Measurements from ENCODE around the gene GTF2IRD1.
"Not testable (repeated sequence)": the region's sequence is repeated elsewhere in the genome, so short reads cannot be mapped to it uniquely, and the experiment has no call there.

GRCh38 chr7:74437291-74437571, 16.5 kb upstream of the GTF2IRD1 start:
- TF ChIP-seq POLR2A, CTCF (IDR thresholded peaks at IDR 0.05): not testable (repeated sequence)
